GM19035 (cell line): ENCODE data around the gene MTG2.

Source experiments
- ATAC-seq: cut with Tn5 transposase; IDR thresholded peaks from one replicate; pipeline ENCODE4 v1.9.1; 2021; ENCODE audit not compliant: unreplicated experiment

MTG2 gene

GRCh38 chr20:62243106-62243505 lies 60.3 kb downstream of the MTG2 start:
- no peak for ATAC-seq

- ATAC-seq: no peak
Observed at GRCh38 chr20:62243906-62244515, 61.2 kb downstream of the MTG2 start.

- ATAC-seq: no peak
Observed at GRCh38 chr20:62244644-62245108, 61.8 kb downstream of the MTG2 start.

- no peak for ATAC-seq
Observed at GRCh38 chr20:62245911-62246280, 63.1 kb downstream of the MTG2 start.

GRCh38 chr20:62246431-62246830 lies 63.6 kb downstream of the MTG2 start:
- no peak for ATAC-seq

GRCh38 chr20:62246872-62247652 lies 64.2 kb downstream of the MTG2 start:
- ATAC-seq: no peak

GRCh38 chr20:62248890-62249560 lies 66.2 kb downstream of the MTG2 start:
- no peak for ATAC-seq

GRCh38 chr20:62252342-62252966 lies 69.6 kb downstream of the MTG2 start:
- ATAC-seq: no peak
